M059J (cell line): ENCODE measurements around the gene OR5B21. TPM values are rescaled to one million over a fixed set of nuclear protein-coding genes. Genes with fewer than 3 reads are reported as not detected.

Source experiments
- DNase-seq: peaks from one replicate; pipeline ENCODE4 v3.0.0-alpha.2; 2012; ENCODE audit warnings: low read depth
- total RNA-seq: library from RNA; depleted of rRNA; stranded (reverse); fragments of >200 nt; shearing (Covaris generic); gene quantifications from 2 replicates; pipeline ENCODE4 v1.2.3, GENCODE V29; 2014; rRNA removed

Gene OR5B21
- total RNA-seq, 1 experiment from 2014 or later = not detected

- no peak for DNase-seq
These were observed 14.2 kb downstream of the OR5B21 start for GRCh38 chr11:58493676-58494075.

- DNase-seq = no peak
These were observed 17.1 kb downstream of the OR5B21 start for GRCh38 chr11:58490827-58491226.

- no peak for DNase-seq
These were observed 20.7 kb downstream of the OR5B21 start for GRCh38 chr11:58487170-58487569.

- DNase-seq = no peak
These were observed 21.9 kb downstream of the OR5B21 start for GRCh38 chr11:58485961-58486360.

GRCh38 chr11:58471892-58472291 is 36.0 kb downstream of the OR5B21 start:
- DNase-seq = no peak

- no peak for DNase-seq
These were observed 41.6 kb downstream of the OR5B21 start for GRCh38 chr11:58466293-58466692.

GRCh38 chr11:58465690-58466089 is 42.2 kb downstream of the OR5B21 start:
- no peak for DNase-seq

Other genes with a start within 250 kb of the OR5B21 start
- gene OR10W1, start 239.8 kb downstream of the OR5B21 start, total RNA-seq = not detected in 2 replicates
- not detected in 2 replicates for gene OR5B17, start 149.0 kb downstream of the OR5B21 start, total RNA-seq
- gene OR5B3, start 101.2 kb downstream of the OR5B21 start, total RNA-seq = not detected in 2 replicates
- not detected in 2 replicates for gene OR5B2, start 80.0 kb downstream of the OR5B21 start, total RNA-seq
- gene OR5B12, start 65.9 kb downstream of the OR5B21 start, total RNA-seq = not detected in 2 replicates
- 59.1 and 67.3 TPM in 2 replicates for gene LPXN, start 67.8 kb upstream of the OR5B21 start, total RNA-seq
- gene ZFP91, start 71.0 kb upstream of the OR5B21 start, total RNA-seq = 59.8 and 88.9 TPM in 2 replicates
- gene CNTF, start 114.6 kb upstream of the OR5B21 start, total RNA-seq = 0.17 and 0.89 TPM in 2 replicates
- not detected in 2 replicates for gene GLYAT, start 223.8 kb upstream of the OR5B21 start, total RNA-seq